HG03378 (cell line): ENCODE data around the gene PTBP1.
"Not testable (repeated sequence)": the region's sequence is repeated elsewhere in the genome, so short reads cannot be mapped to it uniquely, and the experiment has no call there.

Experiments used
- ATAC-seq: cut with Tn5 transposase; IDR thresholded peaks from one replicate; pipeline ENCODE4 v1.9.1; 2021; ENCODE audit warnings: mild to moderate bottlenecking, moderate library complexity; ENCODE audit not compliant: unreplicated experiment

Gene PTBP1

GRCh38 chr19:824885-825284, 27.6 kb downstream of the PTBP1 start:
- no peak for ATAC-seq

GRCh38 chr19:825897-826644, 28.8 kb downstream of the PTBP1 start:
- ATAC-seq: no peak

GRCh38 chr19:827314-827709, 30.1 kb downstream of the PTBP1 start:
- ATAC-seq: no peak

GRCh38 chr19:827710-828321, 30.6 kb downstream of the PTBP1 start, which contains the start of gene AZU1:
AZU1 (plus strand) TSS chr19:827837; CDS start chr19:827847, 10 bp downstream.
- no peak for ATAC-seq

GRCh38 chr19:829129-829758, 32.0 kb downstream of the PTBP1 start:
- ATAC-seq: no peak

- ATAC-seq: no peak
Observed at GRCh38 chr19:831407-832369, 34.4 kb downstream of the PTBP1 start.

- no peak for ATAC-seq
Observed at GRCh38 chr19:834216-834615, 37.0 kb downstream of the PTBP1 start.

GRCh38 chr19:835210-835810, 38.1 kb downstream of the PTBP1 start:
- ATAC-seq: no peak

GRCh38 chr19:840519-841206, 43.4 kb downstream of the PTBP1 start, which contains the start of gene PRTN3:
PRTN3 (plus strand) TSS chr19:840999; CDS start chr19:841009, 10 bp downstream.
- ATAC-seq: no peak

- not testable (repeated sequence) for ATAC-seq
Observed at GRCh38 chr19:842802-843179, 45.5 kb downstream of the PTBP1 start.

- no peak for ATAC-seq
Observed at GRCh38 chr19:843180-843835, 46.1 kb downstream of the PTBP1 start.

GRCh38 chr19:843836-844545, 46.7 kb downstream of the PTBP1 start:
- ATAC-seq: no peak

- ATAC-seq: no peak
Observed at GRCh38 chr19:844546-844971, 47.3 kb downstream of the PTBP1 start.

- ATAC-seq: no peak
Observed at GRCh38 chr19:845707-846521, 48.7 kb downstream of the PTBP1 start.

- ATAC-seq: no peak
Observed at GRCh38 chr19:848386-848921, 51.2 kb downstream of the PTBP1 start.

GRCh38 chr19:849195-849594, 51.9 kb downstream of the PTBP1 start:
- not testable (repeated sequence) for ATAC-seq

GRCh38 chr19:850221-850978, 53.1 kb downstream of the PTBP1 start:
- no peak for ATAC-seq
